HFFc6 (cell line): ENCODE results near the gene KCNQ1. TPM values are rescaled to one million over a fixed set of nuclear protein-coding genes. Genes with fewer than 3 reads are reported as not detected.

Experiments used
- DNase-seq: peaks from one replicate; pipeline ENCODE4 v3.0.0-alpha.2; 2018
- H3K27ac Mint-ChIP-seq: 2 replicates; pipeline ENCODE4 v1.8.0; 2020; ENCODE audit warnings: mild to moderate bottlenecking, mixed read lengths
- H3K27me3 Mint-ChIP-seq: 2 replicates; pipeline ENCODE4 v1.8.0; 2021; ENCODE audit warnings: mild to moderate bottlenecking, moderate library complexity, mixed read lengths; ENCODE audit not compliant: insufficient read depth
- H3K36me3 Mint-ChIP-seq: 2 replicates; pipeline ENCODE4 v1.8.0; 2021; ENCODE audit warnings: low read depth, mixed read lengths
- H3K4me1 Mint-ChIP-seq: 2 replicates; pipeline ENCODE4 v1.8.0; 2020; ENCODE audit warnings: low read depth, mixed read lengths
- H3K4me3 Mint-ChIP-seq: 2 replicates; pipeline ENCODE4 v1.8.0; 2020; ENCODE audit warnings: mild to moderate bottlenecking, moderate library complexity, mixed read lengths
- H3K9me3 Mint-ChIP-seq: 2 replicates; pipeline ENCODE4 v1.8.0; 2020; ENCODE audit warnings: mild to moderate bottlenecking, mixed read lengths
- total RNA-seq, 6 experiments: library from RNA; stranded (reverse); fragmentation: NEBNext Ultra II Directional; extraction: Animal tissue kit (Norgen Biotek cat#: 25700); gene quantifications; 2 replicates in 1 of 6; 3 replicates in 5 of 6; pipeline ENCODE4 v1.2.3, GENCODE V29; 2021
- TF ChIP-seq, protein P1 (sequence below): fragments of 200-600 bp; sonication (generic); IDR thresholded peaks from 2 replicates; pipeline ENCODE4 v1.5.0; 2021; ENCODE audit warnings: antibody characterized with exemption, mild to moderate bottlenecking

Gene KCNQ1
- total RNA-seq, 6 experiments from 2014 or later: not detected

DNA sequence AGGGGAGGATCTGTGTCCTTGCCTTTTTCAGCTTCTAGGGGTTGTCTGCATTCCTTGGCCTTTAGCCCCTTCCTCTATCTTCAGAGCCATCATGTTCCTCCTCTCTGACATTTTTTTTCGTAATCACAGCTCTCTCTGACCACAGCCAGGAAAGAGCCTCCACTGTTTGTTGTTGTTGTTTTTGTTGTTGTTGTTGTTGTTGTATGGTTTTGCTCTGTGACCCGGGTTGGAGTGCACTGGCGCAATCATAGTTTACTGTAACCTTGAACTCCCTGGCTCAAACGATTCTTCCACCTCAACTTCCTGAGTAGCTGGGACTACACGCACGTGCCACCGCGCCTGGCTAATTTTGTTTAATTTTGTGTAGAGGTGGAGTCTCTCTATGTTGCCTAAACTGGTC is 310.3 kb downstream of the KCNQ1 start:
- Mint-ChIP-seq H3K9me3 (no peaks in the 10 kb centered on the region; the same call in 1 of the 2 replicates), H3K27me3 (peaks cover 43% of the 10 kb centered on the region)

DNA sequence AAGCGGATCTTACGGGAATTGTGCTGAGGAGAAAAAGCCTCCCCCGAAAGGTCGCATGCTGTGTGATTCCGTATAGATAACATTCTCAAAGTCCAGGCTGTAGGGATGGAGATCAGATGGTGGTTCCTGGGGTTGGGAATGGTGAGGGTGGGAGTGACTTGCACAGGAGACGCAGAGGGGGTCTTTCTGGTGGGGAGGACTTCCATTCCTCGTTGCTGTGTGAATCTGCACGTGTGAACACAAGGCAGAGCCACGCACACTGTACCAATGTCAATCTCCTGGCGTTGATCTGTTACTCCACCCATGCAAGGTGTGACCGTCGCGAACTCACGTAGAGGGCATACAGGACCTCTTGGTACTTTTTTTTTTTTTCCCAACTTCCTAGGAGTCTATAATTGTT is 313.9 kb downstream of the KCNQ1 start:
- DNase-seq: no peak
- TF ChIP-seq, protein P1, sequence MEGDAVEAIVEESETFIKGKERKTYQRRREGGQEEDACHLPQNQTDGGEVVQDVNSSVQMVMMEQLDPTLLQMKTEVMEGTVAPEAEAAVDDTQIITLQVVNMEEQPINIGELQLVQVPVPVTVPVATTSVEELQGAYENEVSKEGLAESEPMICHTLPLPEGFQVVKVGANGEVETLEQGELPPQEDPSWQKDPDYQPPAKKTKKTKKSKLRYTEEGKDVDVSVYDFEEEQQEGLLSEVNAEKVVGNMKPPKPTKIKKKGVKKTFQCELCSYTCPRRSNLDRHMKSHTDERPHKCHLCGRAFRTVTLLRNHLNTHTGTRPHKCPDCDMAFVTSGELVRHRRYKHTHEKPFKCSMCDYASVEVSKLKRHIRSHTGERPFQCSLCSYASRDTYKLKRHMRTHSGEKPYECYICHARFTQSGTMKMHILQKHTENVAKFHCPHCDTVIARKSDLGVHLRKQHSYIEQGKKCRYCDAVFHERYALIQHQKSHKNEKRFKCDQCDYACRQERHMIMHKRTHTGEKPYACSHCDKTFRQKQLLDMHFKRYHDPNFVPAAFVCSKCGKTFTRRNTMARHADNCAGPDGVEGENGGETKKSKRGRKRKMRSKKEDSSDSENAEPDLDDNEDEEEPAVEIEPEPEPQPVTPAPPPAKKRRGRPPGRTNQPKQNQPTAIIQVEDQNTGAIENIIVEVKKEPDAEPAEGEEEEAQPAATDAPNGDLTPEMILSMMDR: no peak
- Mint-ChIP-seq H3K9me3 (no peaks in the 10 kb centered on the region; the same call in 1 of the 2 replicates), H3K27me3 (peaks cover 25% of the 10 kb centered on the region), H3K36me3 (no peaks in the 10 kb centered on the region), H3K4me1 (no peaks in the 10 kb centered on the region), H3K27ac (no peak overlapping the region), H3K4me3 (no peak overlapping the region)

More for the DNA sequence above, 310.3 kb downstream of the KCNQ1 start:
- no peak overlapping the region for H3K27ac Mint-ChIP-seq
- no peaks in the 10 kb centered on the region for H3K36me3 Mint-ChIP-seq
- TF ChIP-seq, protein P1: no peak
- H3K4me3 Mint-ChIP-seq: no peak overlapping the region
- 0 out of 2 replicates have a peak, but pooled peaks cover 5% of the 10 kb centered on the region for H3K4me1 Mint-ChIP-seq
- no peak for DNase-seq

DNA sequence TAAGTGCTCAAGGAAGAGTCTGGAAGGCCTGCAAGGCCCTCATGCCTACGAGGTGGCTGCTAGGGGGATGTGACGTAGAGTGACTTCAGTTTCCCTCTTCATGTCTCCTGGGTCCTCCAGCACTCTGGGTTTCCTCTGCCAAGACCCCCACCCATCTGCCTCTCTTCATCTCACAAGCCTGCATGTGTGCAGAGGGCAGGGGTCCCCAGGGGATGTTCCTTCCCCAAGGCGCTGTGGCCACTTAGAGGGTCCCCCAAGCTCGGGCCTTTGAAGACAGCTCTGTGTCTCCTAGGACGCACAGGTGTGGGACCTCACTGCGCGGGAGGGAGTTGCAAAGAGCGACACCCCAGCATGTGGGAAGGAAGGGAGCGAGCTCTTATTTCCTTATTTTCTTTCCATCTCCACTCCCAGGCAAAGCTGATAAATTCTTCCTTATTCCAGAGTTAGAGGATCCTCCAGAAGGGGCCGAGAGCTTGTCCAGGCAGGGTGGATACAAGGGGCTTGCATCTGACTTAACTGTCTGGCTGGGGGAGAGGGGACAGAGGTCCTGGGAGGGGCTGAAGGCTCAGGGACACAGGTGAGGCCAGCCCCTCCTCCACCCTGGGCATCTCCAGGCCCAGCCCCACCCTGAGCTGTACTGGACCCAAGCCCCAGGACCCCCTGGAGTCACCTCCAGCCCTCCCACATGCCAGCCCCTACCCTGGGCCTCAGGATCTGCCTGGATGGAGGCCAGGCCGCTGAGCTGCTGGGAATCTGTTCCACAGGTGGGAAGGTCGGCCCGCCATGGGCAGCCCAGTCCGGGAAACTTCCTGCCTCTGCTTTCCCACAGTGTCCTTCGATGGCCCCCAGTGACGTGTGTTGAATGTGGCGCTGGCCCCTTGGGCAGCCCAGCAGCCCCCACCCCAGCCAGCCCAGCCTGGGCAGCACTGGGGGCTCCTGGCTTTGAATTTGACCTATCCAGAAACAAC is 314.7 kb downstream of the KCNQ1 start:
- Mint-ChIP-seq H3K27me3 (peaks cover 17% of the 10 kb centered on the region), H3K4me3 (no peak overlapping the region), H3K27ac (no peak overlapping the region), H3K9me3 (no peaks in the 10 kb centered on the region; the same call in 1 of the 2 replicates), H3K36me3 (no peaks in the 10 kb centered on the region), H3K4me1 (no peaks in the 10 kb centered on the region)
- no peak for DNase-seq
- TF ChIP-seq, protein P1: no peak

DNA sequence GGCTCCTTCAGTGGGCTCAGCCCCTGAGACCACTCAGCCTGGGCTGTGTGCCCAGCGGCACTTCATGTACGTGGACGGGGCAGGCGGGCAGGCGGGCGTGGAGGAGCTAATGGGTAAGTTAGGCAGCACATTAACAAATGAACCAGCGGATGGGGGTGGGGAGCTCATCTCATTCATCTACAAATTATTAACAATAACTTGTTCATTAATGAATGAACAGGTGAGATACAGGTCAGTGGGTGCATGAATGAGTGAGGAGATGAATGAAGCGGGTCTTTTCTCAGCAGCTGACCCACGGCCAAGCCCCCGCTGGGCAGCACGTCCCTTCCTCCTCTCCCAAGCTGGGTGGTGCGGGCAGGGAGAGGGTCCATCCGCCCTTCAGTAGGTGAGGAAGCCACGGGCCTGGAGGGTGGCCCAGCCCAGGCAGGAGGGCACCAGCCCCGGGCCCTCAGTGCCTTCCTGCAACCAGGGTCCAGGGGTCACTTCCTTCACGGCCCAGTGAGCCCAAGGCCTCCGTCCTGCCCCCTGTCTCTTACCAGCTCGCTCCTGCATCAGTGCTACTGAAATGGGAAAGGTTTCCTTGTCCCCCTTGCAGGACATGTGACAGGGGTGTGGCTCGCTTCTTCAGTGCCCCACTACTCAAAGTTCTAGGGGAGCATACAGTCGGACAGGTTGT is 315.5 kb downstream of the KCNQ1 start:
- no peaks in the 10 kb centered on the region; the same call in 1 of the 2 replicates for H3K9me3 Mint-ChIP-seq
- no peak overlapping the region for H3K27ac Mint-ChIP-seq
- no peak for DNase-seq
- TF ChIP-seq, protein P1: no peak
- H3K27me3 Mint-ChIP-seq: peaks cover 14% of the 10 kb centered on the region
- H3K4me3 Mint-ChIP-seq: no peak overlapping the region
- H3K4me1 Mint-ChIP-seq: no peaks in the 10 kb centered on the region
- H3K36me3 Mint-ChIP-seq: no peaks in the 10 kb centered on the region

DNA sequence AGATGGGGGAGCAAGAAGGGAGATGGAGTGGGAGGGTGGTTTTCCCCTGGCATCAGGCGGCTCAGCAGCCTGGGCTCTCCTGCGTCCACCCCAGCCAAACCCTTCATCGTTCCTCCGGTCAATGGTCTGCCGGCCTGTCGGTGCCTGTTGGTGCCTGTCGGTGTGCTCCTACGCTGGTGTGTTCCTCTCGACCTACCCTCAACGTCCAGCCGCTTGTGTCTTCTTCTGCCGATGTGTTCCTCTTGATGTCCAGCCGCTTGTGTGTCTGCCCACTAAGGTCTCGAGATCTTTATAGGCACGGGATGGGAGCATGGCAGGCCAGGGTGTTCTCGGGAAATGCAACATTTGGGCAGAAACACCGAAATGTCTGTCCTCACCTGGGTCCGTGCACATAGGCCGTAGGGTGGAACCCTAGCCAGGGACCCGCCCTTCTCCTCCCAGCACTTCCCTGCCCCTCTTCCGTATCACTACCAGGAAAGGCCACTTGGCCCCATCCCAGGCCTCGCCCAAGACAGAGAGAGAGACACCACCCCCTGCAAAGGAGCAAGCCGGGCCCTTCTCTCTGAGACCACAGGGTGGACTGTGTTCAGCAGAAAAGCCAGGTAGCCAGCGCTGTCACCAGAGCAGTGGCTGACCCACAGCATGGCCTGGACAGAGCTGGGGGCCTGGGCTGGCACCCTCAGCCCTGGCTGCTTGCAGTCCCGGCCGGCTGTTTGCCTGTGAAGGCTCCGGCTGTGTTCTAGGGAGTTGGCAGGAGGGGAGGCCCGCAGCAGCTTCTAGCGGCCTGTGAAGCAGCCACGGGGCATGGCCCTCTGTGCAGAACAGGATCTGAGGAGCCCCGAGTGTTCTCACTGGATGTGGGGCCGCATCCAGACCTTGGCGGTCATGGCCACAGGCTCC is 316.6 kb downstream of the KCNQ1 start:
- H3K4me3 Mint-ChIP-seq: no peak overlapping the region
- H3K36me3 Mint-ChIP-seq: no peaks in the 10 kb centered on the region
- TF ChIP-seq, protein P1: no peak
- no peak for DNase-seq
- H3K27me3 Mint-ChIP-seq: peaks cover 20% of the 10 kb centered on the region
- H3K9me3 Mint-ChIP-seq: no peaks in the 10 kb centered on the region; the same call in 1 of the 2 replicates
- no peaks in the 10 kb centered on the region for H3K4me1 Mint-ChIP-seq
- no peak overlapping the region for H3K27ac Mint-ChIP-seq
